ENCODE data around the gene MEX3D.

- TF ChIP-seq, protein P1, sequence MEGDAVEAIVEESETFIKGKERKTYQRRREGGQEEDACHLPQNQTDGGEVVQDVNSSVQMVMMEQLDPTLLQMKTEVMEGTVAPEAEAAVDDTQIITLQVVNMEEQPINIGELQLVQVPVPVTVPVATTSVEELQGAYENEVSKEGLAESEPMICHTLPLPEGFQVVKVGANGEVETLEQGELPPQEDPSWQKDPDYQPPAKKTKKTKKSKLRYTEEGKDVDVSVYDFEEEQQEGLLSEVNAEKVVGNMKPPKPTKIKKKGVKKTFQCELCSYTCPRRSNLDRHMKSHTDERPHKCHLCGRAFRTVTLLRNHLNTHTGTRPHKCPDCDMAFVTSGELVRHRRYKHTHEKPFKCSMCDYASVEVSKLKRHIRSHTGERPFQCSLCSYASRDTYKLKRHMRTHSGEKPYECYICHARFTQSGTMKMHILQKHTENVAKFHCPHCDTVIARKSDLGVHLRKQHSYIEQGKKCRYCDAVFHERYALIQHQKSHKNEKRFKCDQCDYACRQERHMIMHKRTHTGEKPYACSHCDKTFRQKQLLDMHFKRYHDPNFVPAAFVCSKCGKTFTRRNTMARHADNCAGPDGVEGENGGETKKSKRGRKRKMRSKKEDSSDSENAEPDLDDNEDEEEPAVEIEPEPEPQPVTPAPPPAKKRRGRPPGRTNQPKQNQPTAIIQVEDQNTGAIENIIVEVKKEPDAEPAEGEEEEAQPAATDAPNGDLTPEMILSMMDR (IDR thresholded peaks at IDR 0.05 in 4 of 5, conservative IDR thresholded peaks at IDR 0.05 in 1 of 5) = no peak
- no peak for TF ChIP-seq POLR2A (IDR thresholded peaks at IDR 0.05)
Observed at GRCh38 chr19:1567116-1567847, 843 bp downstream of the MEX3D start.
